ENCODE data around the gene FAM234B.

DNA sequence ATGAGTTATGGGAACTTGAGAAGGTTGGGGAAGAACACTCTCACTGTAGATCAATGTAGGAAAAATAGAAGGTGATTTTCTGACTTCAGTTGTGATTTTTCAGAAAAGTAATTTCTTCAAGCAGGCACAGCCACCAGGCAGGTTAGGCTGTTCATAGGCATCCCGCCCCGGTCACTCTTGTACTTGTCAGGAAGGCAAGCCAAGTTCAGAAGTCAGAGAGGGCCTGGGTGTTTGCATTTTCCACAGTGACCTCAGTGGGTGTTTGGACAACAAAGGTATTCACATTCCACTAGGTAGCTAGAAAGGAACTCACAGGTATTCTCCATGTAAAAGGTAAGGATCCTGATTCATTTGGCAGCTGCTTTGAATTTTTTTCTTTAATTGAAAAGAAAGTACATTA, 3.0 kb upstream of the FAM234B start:
- TF ChIP-seq, protein P1, sequence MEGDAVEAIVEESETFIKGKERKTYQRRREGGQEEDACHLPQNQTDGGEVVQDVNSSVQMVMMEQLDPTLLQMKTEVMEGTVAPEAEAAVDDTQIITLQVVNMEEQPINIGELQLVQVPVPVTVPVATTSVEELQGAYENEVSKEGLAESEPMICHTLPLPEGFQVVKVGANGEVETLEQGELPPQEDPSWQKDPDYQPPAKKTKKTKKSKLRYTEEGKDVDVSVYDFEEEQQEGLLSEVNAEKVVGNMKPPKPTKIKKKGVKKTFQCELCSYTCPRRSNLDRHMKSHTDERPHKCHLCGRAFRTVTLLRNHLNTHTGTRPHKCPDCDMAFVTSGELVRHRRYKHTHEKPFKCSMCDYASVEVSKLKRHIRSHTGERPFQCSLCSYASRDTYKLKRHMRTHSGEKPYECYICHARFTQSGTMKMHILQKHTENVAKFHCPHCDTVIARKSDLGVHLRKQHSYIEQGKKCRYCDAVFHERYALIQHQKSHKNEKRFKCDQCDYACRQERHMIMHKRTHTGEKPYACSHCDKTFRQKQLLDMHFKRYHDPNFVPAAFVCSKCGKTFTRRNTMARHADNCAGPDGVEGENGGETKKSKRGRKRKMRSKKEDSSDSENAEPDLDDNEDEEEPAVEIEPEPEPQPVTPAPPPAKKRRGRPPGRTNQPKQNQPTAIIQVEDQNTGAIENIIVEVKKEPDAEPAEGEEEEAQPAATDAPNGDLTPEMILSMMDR (IDR thresholded peaks at IDR 0.05; ENCODE audit: poor library complexity, severe bottlenecking): no peak
- no peak for TF ChIP-seq SMC3 (conservative IDR thresholded peaks at IDR 0.05; ENCODE audit: poor library complexity)
- TF ChIP-seq POLR2AphosphoS5 (IDR thresholded peaks at IDR 0.05): no peak
- no peak for TF ChIP-seq EP300 (conservative IDR thresholded peaks at IDR 0.05; ENCODE audit: poor library complexity, severe bottlenecking)
